ENCODE data around the gene FBXL17. TPM values are rescaled to one million over a fixed set of nuclear protein-coding genes. Genes with fewer than 3 reads are reported as not detected.

The FBXL17 gene
- total RNA-seq, 4 donors from 2014 or later = 11.5 to 28.6 (median 19.9) TPM

- no peaks in the 10 kb centered on the region for H3K36me3 ChIP-seq
- no peak overlapping the region for H3K4me3 ChIP-seq
- intact Hi-C loops (cut with DNase I; ENCODE audit: low total_unique reads) = no loop called here
- no peak for TF ChIP-seq CTCF (IDR thresholded peaks at IDR 0.05)
- TF ChIP-seq POLR2A (IDR thresholded peaks at IDR 0.05) = no peak
- H3K9me3 ChIP-seq = no peaks in the 10 kb centered on the region
- no peaks in the 10 kb centered on the region for H3K4me1 ChIP-seq
- no peaks in the 10 kb centered on the region for H3K27me3 ChIP-seq
- no peak overlapping the region for H3K27ac ChIP-seq
- no peak for DNase-seq
Observed at GRCh38 chr5:107971846-107972245, 410.1 kb downstream of the FBXL17 start.

GRCh38 chr5:107969847-107970246 lies 412.1 kb downstream of the FBXL17 start:
- Histone ChIP-seq H3K4me3 (no peak overlapping the region), H3K4me1 (no peaks in the 10 kb centered on the region), H3K27me3 (no peaks in the 10 kb centered on the region), H3K27ac (no peak overlapping the region), H3K9me3 (no peaks in the 10 kb centered on the region), H3K36me3 (no peaks in the 10 kb centered on the region)
- intact Hi-C loops (cut with DNase I; ENCODE audit: low total_unique reads) = no loop called here
- DNase-seq = no peak
- TF ChIP-seq POLR2A (IDR thresholded peaks at IDR 0.05) = no peak
- TF ChIP-seq CTCF (IDR thresholded peaks at IDR 0.05) = no peak

- DNase-seq = no peak
- TF ChIP-seq CTCF (IDR thresholded peaks at IDR 0.05) (no peak), POLR2A (IDR thresholded peaks at IDR 0.05) (no peak)
- Histone ChIP-seq H3K27me3 (no peaks in the 10 kb centered on the region), H3K4me3 (no peak overlapping the region), H3K4me1 (no peaks in the 10 kb centered on the region), H3K27ac (no peak overlapping the region), H3K9me3 (no peaks in the 10 kb centered on the region), H3K36me3 (no peaks in the 10 kb centered on the region)
- intact Hi-C loops (cut with DNase I; ENCODE audit: low total_unique reads) = no loop called here
Observed at GRCh38 chr5:107968998-107969397, 412.9 kb downstream of the FBXL17 start.

GRCh38 chr5:107968406-107968843 lies 413.5 kb downstream of the FBXL17 start:
- Histone ChIP-seq H3K36me3 (no peaks in the 10 kb centered on the region), H3K4me3 (no peak overlapping the region), H3K4me1 (no peaks in the 10 kb centered on the region), H3K27me3 (no peaks in the 10 kb centered on the region), H3K27ac (no peak overlapping the region), H3K9me3 (no peaks in the 10 kb centered on the region)
- DNase-seq = no peak
- TF ChIP-seq POLR2A (IDR thresholded peaks at IDR 0.05) (no peak), CTCF (IDR thresholded peaks at IDR 0.05) (no peak)
- intact Hi-C loops (cut with DNase I; ENCODE audit: low total_unique reads) = no loop called here

GRCh38 chr5:107966201-107966600 lies 415.7 kb downstream of the FBXL17 start:
- intact Hi-C loops (cut with DNase I; ENCODE audit: low total_unique reads) = no loop called here
- Histone ChIP-seq H3K27me3 (no peaks in the 10 kb centered on the region), H3K4me1 (no peaks in the 10 kb centered on the region), H3K27ac (no peak overlapping the region), H3K9me3 (no peaks in the 10 kb centered on the region), H3K4me3 (no peak overlapping the region), H3K36me3 (no peaks in the 10 kb centered on the region)
- TF ChIP-seq POLR2A (IDR thresholded peaks at IDR 0.05) (no peak), CTCF (IDR thresholded peaks at IDR 0.05) (no peak)
- DNase-seq = no peak
